Panc1 (cell line): ENCODE results near the gene MR1. TPM values are rescaled to one million over a fixed set of nuclear protein-coding genes. Genes with fewer than 3 reads are reported as not detected.
"Not testable (repeated sequence)": the region's sequence is repeated elsewhere in the genome, so short reads cannot be mapped to it uniquely, and the experiment has no call there.

ENCODE experiments used
- ATAC-seq: fragments of 200-7000 bp; cut with Tn5 transposase; 2 replicates; pipeline ENCODE4 v1.9.1; 2020; ENCODE audit warnings: mild to moderate bottlenecking, moderate library complexity
- BruUV-seq: library from RNA; stranded (reverse); fragments of 400-500 nt; replicated peaks from 2 replicates; lab custom pipeline; 2021; lab: Mats Ljungman, UMichigan
- CTCF ChIA-PET: fragments of 300-600 bp; sonication (Branson Sonifier 250); formaldehyde crosslinking; loops from one replicate; lab custom pipeline; 2022; ENCODE audit warnings: antibody characterized with exemption; lab: Charles Lee
- POLR2A ChIA-PET: fragments of 300-600 bp; sonication (Branson Sonifier 250); formaldehyde crosslinking; loops from one replicate; lab custom pipeline; 2022; ENCODE audit warnings: antibody characterized with exemption; lab: Charles Lee
- DNase-seq: peaks from one replicate; pipeline ENCODE4 v3.0.0-alpha.2; 2010; ENCODE audit warnings: low read depth, low spot score
- H3K27ac ChIP-seq: 2 replicates; pipeline ENCODE4 v1.5.1; 2011; ENCODE audit warnings: mild to moderate bottlenecking, low read length, inconsistent platforms
- H3K27me3 ChIP-seq: fragments of 200-500 bp; sonication (Bioruptor generic); 2 replicates; pipeline ENCODE4 v1.6.0; 2014; ENCODE audit warnings: low read length, inconsistent platforms; ENCODE audit not compliant: control insufficient read depth, insufficient read depth
- H3K36me3 ChIP-seq: fragments of 200-500 bp; sonication (Bioruptor generic); 2 replicates; pipeline ENCODE4 v1.5.1; 2014; ENCODE audit warnings: inconsistent platforms, mild to moderate bottlenecking, low read length, moderate library complexity; ENCODE audit not compliant: control insufficient read depth, insufficient read depth
- H3K4me1 ChIP-seq: 2 replicates; pipeline ENCODE4 v1.5.1; 2011; ENCODE audit warnings: inconsistent platforms, mild to moderate bottlenecking, low read length, moderate library complexity; ENCODE audit not compliant: control insufficient read depth, insufficient read depth
- H3K4me3 ChIP-seq, 2 experiments: 2 replicates each; pipeline ENCODE4 v1.5.1; 2011 to 2012; ENCODE audit warnings: low read depth in 2 of 2, low read length in 2 of 2, mild to moderate bottlenecking in 2 of 2, inconsistent platforms in 1 of 2, moderate library complexity in 1 of 2
- H3K9me3 ChIP-seq: fragments of 200-500 bp; sonication (Bioruptor generic); 2 replicates; pipeline ENCODE4 v1.5.1; 2014; ENCODE audit warnings: low read depth, mild to moderate bottlenecking, inconsistent platforms, low read length, moderate library complexity; ENCODE audit not compliant: control insufficient read depth, insufficient read depth
- POLR2AphosphoS5 ChIP-seq: IDR thresholded peaks from 2 replicates; pipeline ENCODE4 v1.6.1; 2012; ENCODE audit warnings: mild to moderate bottlenecking, low read depth, low read length, moderate library complexity
- REST ChIP-seq, 2 experiments: IDR thresholded peaks; 2 replicates each; pipeline ENCODE4 v1.6.1; 2011 to 2012; ENCODE audit warnings: low read depth in 2 of 2, control low read depth in 1 of 2, low read length in 1 of 2, mild to moderate bottlenecking in 1 of 2, moderate library complexity in 1 of 2; ENCODE audit not compliant: insufficient read depth in 1 of 2
- SIN3A ChIP-seq: IDR thresholded peaks from 2 replicates; pipeline ENCODE4 v1.6.1; 2012; ENCODE audit warnings: low read depth, mild to moderate bottlenecking, low read length, moderate library complexity, borderline replicate concordance; ENCODE audit not compliant: insufficient read depth
- TCF7L2 ChIP-seq: IDR thresholded peaks from 2 replicates; pipeline ENCODE4 v1.6.1; 2011; ENCODE audit warnings: mild to moderate bottlenecking, low read depth, low read length, inconsistent platforms
- in situ Hi-C: cut with HindIII; loops from 2 replicates; pipeline ENCODE4 v1.10.0; 2016; ENCODE audit warnings: low sequenced_read_pairs, low pct_unique_long_range_greater_than_20kb
- intact Hi-C: fragments of 100-400 bp; cut with micrococcal nuclease; formaldehyde crosslinking; loops from one replicate; pipeline ENCODE4 v1.10.0; 2022; ENCODE audit not compliant: unreplicated experiment
- total RNA-seq: library from RNA; stranded (reverse); gene quantifications from one replicate; pipeline ENCODE4 v1.2.1, GENCODE V29; 2021; ENCODE audit not compliant: unreplicated experiment
- TF ChIP-seq, protein P1 (sequence below): fragments of 450-650 bp; IDR thresholded peaks from 2 replicates; pipeline ENCODE4 v1.5.1; 2017; ENCODE audit warnings: mild to moderate bottlenecking

The MR1 gene
- total RNA-seq, 1 experiment from 2014 or later = 3.9 TPM

- DNase-seq (no peak), ATAC-seq (peak; percentile 66)
- ChIA-PET POLR2A (interaction anchor here (0.5 kb wide), 1 partner anchor 95 kb away, joined by 3 read pairs; no protein-coding TSS in a partner anchor), CTCF (interaction anchor here (1.0 kb wide), 1 partner anchor 10 kb away, joined by 3 read pairs; no protein-coding TSS in a partner anchor)
- Histone ChIP-seq H3K4me3 (peak overlapping the region; percentile 33 to 54), H3K9me3 (no peaks in the 10 kb centered on the region), H3K36me3 (no peaks in the 10 kb centered on the region), H3K4me1 (peaks cover 9% of the 10 kb centered on the region), H3K27me3 (no peaks in the 10 kb centered on the region), H3K27ac (peak overlapping the region; percentile 64)
- TF ChIP-seq SIN3A (no peak), REST (IDR thresholded peaks at IDR 0.05; ENCODE audit: insufficient read depth in 1 of 2, low read depth in 2 of 2, low read length in 1 of 2) (no peak), POLR2AphosphoS5 (no peak), TCF7L2 (no peak)
- TF ChIP-seq, protein P1, sequence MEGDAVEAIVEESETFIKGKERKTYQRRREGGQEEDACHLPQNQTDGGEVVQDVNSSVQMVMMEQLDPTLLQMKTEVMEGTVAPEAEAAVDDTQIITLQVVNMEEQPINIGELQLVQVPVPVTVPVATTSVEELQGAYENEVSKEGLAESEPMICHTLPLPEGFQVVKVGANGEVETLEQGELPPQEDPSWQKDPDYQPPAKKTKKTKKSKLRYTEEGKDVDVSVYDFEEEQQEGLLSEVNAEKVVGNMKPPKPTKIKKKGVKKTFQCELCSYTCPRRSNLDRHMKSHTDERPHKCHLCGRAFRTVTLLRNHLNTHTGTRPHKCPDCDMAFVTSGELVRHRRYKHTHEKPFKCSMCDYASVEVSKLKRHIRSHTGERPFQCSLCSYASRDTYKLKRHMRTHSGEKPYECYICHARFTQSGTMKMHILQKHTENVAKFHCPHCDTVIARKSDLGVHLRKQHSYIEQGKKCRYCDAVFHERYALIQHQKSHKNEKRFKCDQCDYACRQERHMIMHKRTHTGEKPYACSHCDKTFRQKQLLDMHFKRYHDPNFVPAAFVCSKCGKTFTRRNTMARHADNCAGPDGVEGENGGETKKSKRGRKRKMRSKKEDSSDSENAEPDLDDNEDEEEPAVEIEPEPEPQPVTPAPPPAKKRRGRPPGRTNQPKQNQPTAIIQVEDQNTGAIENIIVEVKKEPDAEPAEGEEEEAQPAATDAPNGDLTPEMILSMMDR = no peak
- BruUV-seq = no TSS peak
- intact Hi-C loops (no loop called here), in situ Hi-C loops (no loop called here)
Measured at GRCh38 chr1:181033128-181033798, 520 bp upstream of the MR1 start.

DNA sequence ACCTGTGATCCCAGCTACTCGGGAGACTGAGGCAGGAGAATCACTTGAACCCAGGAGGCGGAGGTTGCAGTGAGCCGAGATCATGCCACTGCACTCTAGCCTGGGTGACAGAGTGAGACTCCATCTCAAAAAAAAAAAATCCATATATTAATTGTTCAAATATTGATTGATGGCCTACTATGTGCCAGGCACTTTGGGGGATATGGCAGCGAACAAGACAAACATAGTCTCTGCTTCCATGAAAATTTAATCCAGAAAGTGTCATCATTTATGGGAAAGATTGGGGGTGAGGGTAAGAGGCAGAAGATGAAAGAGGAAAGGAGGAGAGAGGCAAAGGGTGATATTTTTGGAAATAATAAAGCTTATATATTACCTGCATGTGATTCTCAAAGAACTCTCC, 1.4 kb downstream of the MR1 start:
- H3K27me3 ChIP-seq, CTCF ChIA-PET, intact Hi-C loops, in situ Hi-C loops, H3K9me3 ChIP-seq, H3K4me3 ChIP-seq, H3K4me1 ChIP-seq, H3K27ac ChIP-seq, POLR2A ChIA-PET, BruUV-seq, ATAC-seq, DNase-seq, H3K36me3 ChIP-seq: not testable (repeated sequence)

DNA sequence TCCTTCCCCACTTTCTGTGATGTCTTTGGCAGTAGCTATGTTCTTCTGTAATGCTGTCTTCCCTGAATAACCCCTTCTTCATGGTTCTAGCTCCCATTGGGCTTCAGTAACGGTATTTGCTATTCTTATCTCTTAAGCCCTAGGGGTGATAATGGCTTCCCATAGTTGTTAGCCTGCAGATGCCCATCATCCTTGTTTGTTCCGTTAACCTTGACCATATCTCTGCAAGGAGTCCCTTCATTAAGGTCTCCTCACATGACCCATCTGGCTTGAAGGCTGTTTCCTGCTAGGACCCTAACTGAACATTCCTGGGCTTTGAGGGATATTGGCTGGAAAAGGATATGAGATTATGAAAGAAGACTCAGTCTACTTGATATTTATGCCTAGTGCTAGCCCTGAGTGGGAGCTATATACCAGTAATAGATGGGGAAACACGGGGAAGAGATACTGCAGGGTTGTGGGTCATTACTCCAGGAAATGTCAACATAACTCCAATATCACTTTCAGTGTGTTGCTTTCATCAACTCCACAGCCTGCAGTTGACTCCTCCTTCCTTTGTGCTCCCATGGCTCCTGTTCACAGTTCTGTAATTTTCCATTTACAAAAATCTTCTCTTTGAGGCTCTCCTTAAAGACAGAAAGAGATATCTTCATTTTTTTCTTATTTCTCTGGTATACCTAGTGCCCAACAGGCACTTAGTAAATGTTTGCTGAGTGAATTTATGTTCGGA, 2.5 kb downstream of the MR1 start:
- Histone ChIP-seq H3K36me3 (no peaks in the 10 kb centered on the region), H3K27ac (no peak overlapping the region), H3K27me3 (no peaks in the 10 kb centered on the region), H3K9me3 (no peaks in the 10 kb centered on the region), H3K4me3 (no peak overlapping the region), H3K4me1 (peaks cover 9% of the 10 kb centered on the region)
- in situ Hi-C loops = no loop called here
- no peak for DNase-seq
- no TSS peak for BruUV-seq
- intact Hi-C loops = no loop called here
- ChIA-PET CTCF (no interaction called here), POLR2A (no interaction called here)
- no peak for ATAC-seq
- TF ChIP-seq, protein P1 = no peak
- TF ChIP-seq SIN3A = no peak
- no peak for TF ChIP-seq REST (IDR thresholded peaks at IDR 0.05; ENCODE audit: insufficient read depth in 1 of 2, low read depth in 2 of 2, low read length in 1 of 2)
- TF ChIP-seq TCF7L2 = no peak
- no peak for TF ChIP-seq POLR2AphosphoS5
